ENCODE measurements around the gene CNN2. TPM values are rescaled to one million over a fixed set of nuclear protein-coding genes. Genes with fewer than 3 reads are reported as not detected.

Gene CNN2
- total and polyA plus RNA-seq, 9 of the 15 experiments (the other 6 are each of a cell fraction or from before 2014, with no cell fraction given) = 12.1 to 174 (median 52.7) TPM

DNA sequence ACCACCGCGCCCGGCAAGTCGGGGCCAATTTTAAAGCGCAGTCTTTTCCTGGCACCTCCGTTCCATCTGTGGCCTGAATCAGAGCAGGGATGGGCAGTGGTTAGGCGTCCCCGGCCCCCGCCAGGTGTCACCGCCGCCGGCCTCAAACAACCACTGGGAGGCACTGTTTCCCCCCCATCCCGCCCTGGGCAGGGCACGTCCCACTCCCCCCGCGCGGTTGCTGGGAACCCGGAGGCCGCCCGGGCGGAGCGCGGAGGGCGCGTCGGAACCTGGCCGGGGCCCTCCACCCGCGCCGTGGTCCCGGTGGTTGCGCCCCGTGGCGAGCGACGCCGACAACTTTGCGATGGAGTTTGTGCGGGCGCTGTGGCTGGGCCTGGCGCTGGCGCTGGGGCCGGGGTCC lies 26.3 kb upstream of the CNN2 start, which contains the start of gene GRIN3B (continued):
- TF ChIP-seq KDM2B (CRISPR knock-in tag; IDR thresholded peaks at IDR 0.05) = 0 out of 2 replicates have a peak, but pooled peaks have one; percentile 77
- TF ChIP-seq ARHGAP35 (IDR thresholded peaks at IDR 0.05; ENCODE audit: partially characterized antibody) = no peak
- TF ChIP-seq ZNF121 (CRISPR knock-in tag; conservative IDR thresholded peaks at IDR 0.05) = 0 out of 2 replicates have a peak, but pooled peaks have one; percentile 17
- TF ChIP-seq, protein P1, sequence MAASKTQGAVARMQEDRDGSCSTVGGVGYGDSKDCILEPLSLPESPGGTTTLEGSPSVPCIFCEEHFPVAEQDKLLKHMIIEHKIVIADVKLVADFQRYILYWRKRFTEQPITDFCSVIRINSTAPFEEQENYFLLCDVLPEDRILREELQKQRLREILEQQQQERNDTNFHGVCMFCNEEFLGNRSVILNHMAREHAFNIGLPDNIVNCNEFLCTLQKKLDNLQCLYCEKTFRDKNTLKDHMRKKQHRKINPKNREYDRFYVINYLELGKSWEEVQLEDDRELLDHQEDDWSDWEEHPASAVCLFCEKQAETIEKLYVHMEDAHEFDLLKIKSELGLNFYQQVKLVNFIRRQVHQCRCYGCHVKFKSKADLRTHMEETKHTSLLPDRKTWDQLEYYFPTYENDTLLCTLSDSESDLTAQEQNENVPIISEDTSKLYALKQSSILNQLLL (CRISPR knock-in tag; IDR thresholded peaks at IDR 0.05; ENCODE audit: borderline replicate concordance) = no peak
- TF ChIP-seq, protein P2, sequence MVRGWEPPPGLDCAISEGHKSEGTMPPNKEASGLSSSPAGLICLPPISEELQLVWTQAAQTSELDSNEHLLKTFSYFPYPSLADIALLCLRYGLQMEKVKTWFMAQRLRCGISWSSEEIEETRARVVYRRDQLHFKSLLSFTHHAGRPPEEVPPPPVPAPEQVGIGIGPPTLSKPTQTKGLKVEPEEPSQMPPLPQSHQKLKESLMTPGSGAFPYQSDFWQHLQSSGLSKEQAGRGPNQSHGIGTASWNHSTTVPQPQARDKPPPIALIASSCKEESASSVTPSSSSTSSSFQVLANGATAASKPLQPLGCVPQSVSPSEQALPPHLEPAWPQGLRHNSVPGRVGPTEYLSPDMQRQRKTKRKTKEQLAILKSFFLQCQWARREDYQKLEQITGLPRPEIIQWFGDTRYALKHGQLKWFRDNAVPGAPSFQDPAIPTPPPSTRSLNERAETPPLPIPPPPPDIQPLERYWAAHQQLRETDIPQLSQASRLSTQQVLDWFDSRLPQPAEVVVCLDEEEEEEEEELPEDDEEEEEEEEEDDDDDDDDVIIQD (CRISPR knock-in tag; IDR thresholded peaks at IDR 0.05) = no peak
- TF ChIP-seq RBFOX2 (IDR thresholded peaks at IDR 0.05; ENCODE audit: low read depth, low read length) = 0 out of 2 replicates have a peak, but pooled peaks have one; percentile 18
- TF ChIP-seq, protein P3, sequence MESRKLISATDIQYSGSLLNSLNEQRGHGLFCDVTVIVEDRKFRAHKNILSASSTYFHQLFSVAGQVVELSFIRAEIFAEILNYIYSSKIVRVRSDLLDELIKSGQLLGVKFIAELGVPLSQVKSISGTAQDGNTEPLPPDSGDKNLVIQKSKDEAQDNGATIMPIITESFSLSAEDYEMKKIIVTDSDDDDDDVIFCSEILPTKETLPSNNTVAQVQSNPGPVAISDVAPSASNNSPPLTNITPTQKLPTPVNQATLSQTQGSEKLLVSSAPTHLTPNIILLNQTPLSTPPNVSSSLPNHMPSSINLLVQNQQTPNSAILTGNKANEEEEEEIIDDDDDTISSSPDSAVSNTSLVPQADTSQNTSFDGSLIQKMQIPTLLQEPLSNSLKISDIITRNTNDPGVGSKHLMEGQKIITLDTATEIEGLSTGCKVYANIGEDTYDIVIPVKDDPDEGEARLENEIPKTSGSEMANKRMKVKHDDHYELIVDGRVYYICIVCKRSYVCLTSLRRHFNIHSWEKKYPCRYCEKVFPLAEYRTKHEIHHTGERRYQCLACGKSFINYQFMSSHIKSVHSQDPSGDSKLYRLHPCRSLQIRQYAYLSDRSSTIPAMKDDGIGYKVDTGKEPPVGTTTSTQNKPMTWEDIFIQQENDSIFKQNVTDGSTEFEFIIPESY (CRISPR knock-in tag; IDR thresholded peaks at IDR 0.05) = peak; percentile 78
- TF ChIP-seq RBBP5 (IDR thresholded peaks at IDR 0.05; ENCODE audit: borderline replicate concordance, insufficient read depth, low read length, poor library complexity, severe bottlenecking) = peak; percentile 33
- TF ChIP-seq MAZ (CRISPR knock-in tag; conservative IDR thresholded peaks at IDR 0.05 in 1 of 2, IDR thresholded peaks at IDR 0.05 in 1 of 2) = peak; percentile 70 to 87
- TF ChIP-seq ZFP30 (CRISPR knock-in tag; IDR thresholded peaks at IDR 0.05; ENCODE audit: borderline replicate concordance) = no peak
- TF ChIP-seq HDAC2 (IDR thresholded peaks at IDR 0.05) = no peak
- peak; percentile 55 to 66 for TF ChIP-seq RAD21 (CRISPR knock-in tag; conservative IDR thresholded peaks at IDR 0.05 in 1 of 2, IDR thresholded peaks at IDR 0.05 in 1 of 2)
- TF ChIP-seq RBM14 (IDR thresholded peaks at IDR 0.05; ENCODE audit: borderline replicate concordance, insufficient read depth, low read depth, low read length) = no peak
- TF ChIP-seq, protein P4, sequence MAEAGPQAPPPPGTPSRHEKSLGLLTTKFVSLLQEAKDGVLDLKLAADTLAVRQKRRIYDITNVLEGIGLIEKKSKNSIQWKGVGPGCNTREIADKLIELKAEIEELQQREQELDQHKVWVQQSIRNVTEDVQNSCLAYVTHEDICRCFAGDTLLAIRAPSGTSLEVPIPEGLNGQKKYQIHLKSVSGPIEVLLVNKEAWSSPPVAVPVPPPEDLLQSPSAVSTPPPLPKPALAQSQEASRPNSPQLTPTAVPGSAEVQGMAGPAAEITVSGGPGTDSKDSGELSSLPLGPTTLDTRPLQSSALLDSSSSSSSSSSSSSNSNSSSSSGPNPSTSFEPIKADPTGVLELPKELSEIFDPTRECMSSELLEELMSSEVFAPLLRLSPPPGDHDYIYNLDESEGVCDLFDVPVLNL (CRISPR knock-in tag; IDR thresholded peaks at IDR 0.05; ENCODE audit: low read depth) = no peak
- TF ChIP-seq, protein P5, sequence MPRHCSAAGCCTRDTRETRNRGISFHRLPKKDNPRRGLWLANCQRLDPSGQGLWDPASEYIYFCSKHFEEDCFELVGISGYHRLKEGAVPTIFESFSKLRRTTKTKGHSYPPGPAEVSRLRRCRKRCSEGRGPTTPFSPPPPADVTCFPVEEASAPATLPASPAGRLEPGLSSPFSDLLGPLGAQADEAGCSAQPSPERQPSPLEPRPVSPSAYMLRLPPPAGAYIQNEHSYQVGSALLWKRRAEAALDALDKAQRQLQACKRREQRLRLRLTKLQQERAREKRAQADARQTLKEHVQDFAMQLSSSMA (CRISPR knock-in tag; IDR thresholded peaks at IDR 0.05) = no peak
- TF ChIP-seq HNRNPUL1 (IDR thresholded peaks at IDR 0.05; ENCODE audit: low read length) = no peak
